ENCODE results near the gene CCDC85C.

The CCDC85C gene

DNA sequence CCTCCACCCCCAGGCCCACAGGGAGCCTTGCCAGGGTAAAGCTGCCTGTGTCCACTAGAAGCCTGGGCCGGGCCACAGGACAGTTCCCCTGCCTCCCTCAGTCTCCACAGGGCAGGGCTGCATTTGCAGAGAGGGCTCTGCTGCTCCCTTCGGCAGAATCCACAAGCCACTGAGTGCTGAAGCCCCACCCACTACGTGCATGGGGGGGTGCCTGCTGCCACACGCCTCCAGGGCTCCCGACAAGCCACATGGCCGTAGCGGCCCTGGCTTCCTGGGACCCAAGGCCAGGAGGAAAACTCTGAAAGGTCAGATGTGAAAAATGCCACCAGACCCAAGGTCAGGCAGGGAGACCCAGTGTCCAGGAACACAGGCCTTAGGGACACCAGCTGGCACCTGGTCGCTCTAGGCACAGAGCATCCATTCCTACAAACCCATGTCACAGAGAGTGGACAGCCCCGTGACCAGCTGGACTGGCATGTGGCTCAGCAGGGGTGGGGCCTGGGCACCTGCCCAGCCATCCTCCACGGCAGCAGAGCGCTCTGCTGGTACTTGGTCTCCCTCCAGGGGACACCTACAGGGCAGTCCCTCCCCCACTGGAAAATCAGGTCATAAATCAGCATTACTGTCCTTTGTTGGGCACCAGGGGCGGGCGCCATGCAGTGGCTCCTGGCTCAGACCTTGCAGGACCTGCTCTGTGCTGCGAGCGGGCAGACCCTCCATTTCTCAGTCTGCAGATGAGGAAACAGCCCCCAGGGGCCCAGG lies 42.9 kb downstream of the CCDC85C start:
- H2AFZ ChIP-seq (ENCODE audit: low read depth, low read length): no peak overlapping the region
- no peaks in the 10 kb centered on the region for H4K20me1 ChIP-seq (ENCODE audit: insufficient read depth, low read length)
- no peak overlapping the region for H3K27ac ChIP-seq (ENCODE audit: low read length)
- TF ChIP-seq, protein P1, sequence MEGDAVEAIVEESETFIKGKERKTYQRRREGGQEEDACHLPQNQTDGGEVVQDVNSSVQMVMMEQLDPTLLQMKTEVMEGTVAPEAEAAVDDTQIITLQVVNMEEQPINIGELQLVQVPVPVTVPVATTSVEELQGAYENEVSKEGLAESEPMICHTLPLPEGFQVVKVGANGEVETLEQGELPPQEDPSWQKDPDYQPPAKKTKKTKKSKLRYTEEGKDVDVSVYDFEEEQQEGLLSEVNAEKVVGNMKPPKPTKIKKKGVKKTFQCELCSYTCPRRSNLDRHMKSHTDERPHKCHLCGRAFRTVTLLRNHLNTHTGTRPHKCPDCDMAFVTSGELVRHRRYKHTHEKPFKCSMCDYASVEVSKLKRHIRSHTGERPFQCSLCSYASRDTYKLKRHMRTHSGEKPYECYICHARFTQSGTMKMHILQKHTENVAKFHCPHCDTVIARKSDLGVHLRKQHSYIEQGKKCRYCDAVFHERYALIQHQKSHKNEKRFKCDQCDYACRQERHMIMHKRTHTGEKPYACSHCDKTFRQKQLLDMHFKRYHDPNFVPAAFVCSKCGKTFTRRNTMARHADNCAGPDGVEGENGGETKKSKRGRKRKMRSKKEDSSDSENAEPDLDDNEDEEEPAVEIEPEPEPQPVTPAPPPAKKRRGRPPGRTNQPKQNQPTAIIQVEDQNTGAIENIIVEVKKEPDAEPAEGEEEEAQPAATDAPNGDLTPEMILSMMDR (IDR thresholded peaks at IDR 0.05; ENCODE audit: low read depth, low read length): no peak
- TF ChIP-seq EZH2phosphoT487 (IDR thresholded peaks at IDR 0.05; ENCODE audit: low read depth): no peak
- no peaks in the 10 kb centered on the region for H3K4me1 ChIP-seq (ENCODE audit: low read length)
- H3K9ac ChIP-seq (ENCODE audit: low read length): no peak overlapping the region
- no peaks in the 10 kb centered on the region for H3K79me2 ChIP-seq (ENCODE audit: low read length)
- H3K9me3 ChIP-seq (ENCODE audit: insufficient read depth, low read length): no peaks in the 10 kb centered on the region
- H3K4me2 ChIP-seq (ENCODE audit: low read length): no peak overlapping the region
- H3K4me3 ChIP-seq (ENCODE audit: low read length): no peak overlapping the region
- H3K27me3 ChIP-seq (ENCODE audit: low read depth, low read length): no peaks in the 10 kb centered on the region
- no peaks in the 10 kb centered on the region for H3K36me3 ChIP-seq (replicated peaks; ENCODE audit: low read depth, low read length)

DNA sequence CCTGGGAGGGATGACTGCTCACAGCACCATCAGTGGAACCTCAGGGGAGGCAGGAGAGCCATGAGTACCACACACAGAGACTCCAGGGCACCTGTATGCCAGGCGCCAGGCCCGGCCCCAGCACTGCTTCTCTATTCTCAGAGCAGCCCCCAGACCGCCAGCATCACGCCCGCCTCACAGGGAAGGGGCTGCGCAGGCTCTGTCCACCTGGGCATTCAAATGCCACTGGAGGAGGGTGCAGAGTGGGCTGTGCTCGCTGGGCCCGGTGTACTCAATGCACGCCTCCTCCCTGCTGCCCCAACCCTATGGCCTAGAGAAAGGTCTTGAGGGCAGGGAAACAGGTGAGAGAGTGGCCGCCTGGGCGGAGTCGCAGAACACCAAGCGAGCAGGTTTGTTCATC lies 43.6 kb downstream of the CCDC85C start:
- H3K27ac ChIP-seq (ENCODE audit: low read length): no peak overlapping the region
- H4K20me1 ChIP-seq (ENCODE audit: insufficient read depth, low read length): no peaks in the 10 kb centered on the region
- no peaks in the 10 kb centered on the region for H3K79me2 ChIP-seq (ENCODE audit: low read length)
- H3K36me3 ChIP-seq (replicated peaks; ENCODE audit: low read depth, low read length): no peaks in the 10 kb centered on the region
- H3K9ac ChIP-seq (ENCODE audit: low read length): no peak overlapping the region
- H3K4me3 ChIP-seq (ENCODE audit: low read length): no peak overlapping the region
- no peak overlapping the region for H2AFZ ChIP-seq (ENCODE audit: low read depth, low read length)
- H3K4me1 ChIP-seq (ENCODE audit: low read length): no peaks in the 10 kb centered on the region
- no peaks in the 10 kb centered on the region for H3K9me3 ChIP-seq (ENCODE audit: insufficient read depth, low read length)
- no peaks in the 10 kb centered on the region for H3K27me3 ChIP-seq (ENCODE audit: low read depth, low read length)
- no peak overlapping the region for H3K4me2 ChIP-seq (ENCODE audit: low read length)
- TF ChIP-seq, protein P1 (IDR thresholded peaks at IDR 0.05; ENCODE audit: low read depth, low read length): no peak
- no peak for TF ChIP-seq EZH2phosphoT487 (IDR thresholded peaks at IDR 0.05; ENCODE audit: low read depth)

DNA sequence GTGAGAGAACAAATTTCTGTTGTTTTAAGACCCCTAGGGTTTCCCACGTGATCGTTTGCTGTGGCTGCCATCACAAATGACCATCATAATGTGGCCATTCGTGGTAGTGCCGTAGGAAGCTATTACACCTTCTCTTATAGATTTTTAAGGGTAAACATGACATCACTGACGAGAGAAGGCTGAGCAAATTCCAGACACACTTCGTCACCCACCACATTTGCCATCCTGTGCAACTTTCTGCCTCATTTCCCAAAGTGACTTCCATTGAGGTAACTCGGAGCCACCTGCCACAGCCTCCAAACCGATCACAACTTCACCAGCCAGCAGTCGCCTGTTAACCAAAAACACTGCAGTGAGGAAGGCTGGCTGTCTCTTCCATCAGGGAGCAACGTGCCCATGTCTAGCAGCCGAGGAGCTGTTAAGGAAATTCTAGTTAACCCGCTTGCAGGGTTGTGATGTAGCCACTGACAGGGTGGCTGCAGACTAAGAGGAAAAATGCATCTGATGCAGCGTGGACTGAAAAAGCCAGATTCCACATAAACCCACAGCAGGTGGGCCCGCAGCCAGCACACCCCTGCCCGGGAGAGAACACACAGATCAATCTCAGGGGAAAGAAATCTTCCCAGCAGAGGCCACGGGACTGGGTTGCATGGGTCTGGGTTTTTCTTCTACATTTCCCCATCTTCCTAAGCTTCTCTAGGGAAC lies 44.6 kb downstream of the CCDC85C start:
- H3K4me1 ChIP-seq (ENCODE audit: low read length): no peaks in the 10 kb centered on the region
- no peaks in the 10 kb centered on the region for H3K79me2 ChIP-seq (ENCODE audit: low read length)
- no peak overlapping the region for H3K4me2 ChIP-seq (ENCODE audit: low read length)
- H4K20me1 ChIP-seq (ENCODE audit: insufficient read depth, low read length): no peaks in the 10 kb centered on the region
- TF ChIP-seq, protein P1 (IDR thresholded peaks at IDR 0.05; ENCODE audit: low read depth, low read length): no peak
- TF ChIP-seq EZH2phosphoT487 (IDR thresholded peaks at IDR 0.05; ENCODE audit: low read depth): no peak
- no peak overlapping the region for H2AFZ ChIP-seq (ENCODE audit: low read depth, low read length)
- no peaks in the 10 kb centered on the region for H3K9me3 ChIP-seq (ENCODE audit: insufficient read depth, low read length)
- no peaks in the 10 kb centered on the region for H3K27me3 ChIP-seq (ENCODE audit: low read depth, low read length)
- H3K36me3 ChIP-seq (replicated peaks; ENCODE audit: low read depth, low read length): no peaks in the 10 kb centered on the region
- no peak overlapping the region for H3K27ac ChIP-seq (ENCODE audit: low read length)
- H3K4me3 ChIP-seq (ENCODE audit: low read length): no peak overlapping the region
- H3K9ac ChIP-seq (ENCODE audit: low read length): no peak overlapping the region

DNA sequence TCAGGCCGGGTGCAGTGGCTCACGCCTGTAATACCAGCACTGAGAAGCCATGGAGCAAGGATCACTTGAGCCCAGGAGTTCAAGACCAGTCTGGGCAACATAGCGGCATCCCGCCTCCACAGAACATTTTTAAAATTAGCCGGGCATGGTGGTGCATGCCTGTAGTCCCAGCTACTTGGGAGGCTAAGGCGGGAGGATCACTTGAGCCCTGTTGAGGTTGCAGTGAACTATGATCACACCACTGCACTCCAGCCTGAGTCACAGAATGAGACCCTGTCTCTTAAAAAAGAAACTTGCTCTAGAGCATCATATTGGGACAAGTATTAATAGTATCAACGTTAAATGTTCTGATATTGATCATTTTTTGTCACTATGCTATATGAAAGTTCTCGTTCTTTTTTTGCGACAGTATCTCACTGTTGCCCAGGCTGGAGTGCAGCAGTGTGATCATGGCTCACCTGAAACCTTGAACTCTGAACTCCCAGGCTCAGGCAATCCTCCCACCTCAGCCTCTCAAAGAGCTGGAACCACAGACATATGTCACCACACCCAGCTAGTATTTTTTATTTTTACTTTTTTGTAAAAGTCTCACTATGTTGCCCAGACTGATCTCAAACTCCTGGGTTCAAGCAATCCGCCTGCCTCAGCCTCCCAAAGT lies 47.7 kb downstream of the CCDC85C start:
- no peaks in the 10 kb centered on the region for H4K20me1 ChIP-seq (ENCODE audit: insufficient read depth, low read length)
- no peak overlapping the region for H3K27ac ChIP-seq (ENCODE audit: low read length)
- no peak overlapping the region for H2AFZ ChIP-seq (ENCODE audit: low read depth, low read length)
- no peaks in the 10 kb centered on the region for H3K4me1 ChIP-seq (ENCODE audit: low read length)
- no peak overlapping the region for H3K4me2 ChIP-seq (ENCODE audit: low read length)
- H3K9me3 ChIP-seq (ENCODE audit: insufficient read depth, low read length): no peaks in the 10 kb centered on the region
- no peak overlapping the region for H3K9ac ChIP-seq (ENCODE audit: low read length)
- H3K4me3 ChIP-seq (ENCODE audit: low read length): no peak overlapping the region
- no peaks in the 10 kb centered on the region for H3K27me3 ChIP-seq (ENCODE audit: low read depth, low read length)
- no peak for TF ChIP-seq EZH2phosphoT487 (IDR thresholded peaks at IDR 0.05; ENCODE audit: low read depth)
- TF ChIP-seq, protein P1 (IDR thresholded peaks at IDR 0.05; ENCODE audit: low read depth, low read length): no peak
- H3K36me3 ChIP-seq (replicated peaks; ENCODE audit: low read depth, low read length): no peaks in the 10 kb centered on the region
- no peaks in the 10 kb centered on the region for H3K79me2 ChIP-seq (ENCODE audit: low read length)
